ENCODE measurements around the gene STK11. TPM values are rescaled to one million over a fixed set of nuclear protein-coding genes. Genes with fewer than 3 reads are reported as not detected.

The STK11 gene
- total RNA-seq, 4 donors from 2014 or later = 22.8 to 71.8 (median 31.9) TPM

- TF ChIP-seq CTCF (IDR thresholded peaks at IDR 0.05; ENCODE audit: low read depth) = no peak
Observed at GRCh38 chr19:1182068-1182467, 23.5 kb upstream of the STK11 start.

- no peak for TF ChIP-seq CTCF (IDR thresholded peaks at IDR 0.05; ENCODE audit: low read depth)
Observed at GRCh38 chr19:1182727-1183126, 22.9 kb upstream of the STK11 start.

GRCh38 chr19:1183543-1184172, 21.9 kb upstream of the STK11 start:
- TF ChIP-seq CTCF (IDR thresholded peaks at IDR 0.05; ENCODE audit: low read depth) = no peak

- no peak for TF ChIP-seq CTCF (IDR thresholded peaks at IDR 0.05; ENCODE audit: low read depth)
Observed at GRCh38 chr19:1189419-1189818, 16.2 kb upstream of the STK11 start.

GRCh38 chr19:1199531-1199930, 6.0 kb upstream of the STK11 start:
- no peak for TF ChIP-seq CTCF (IDR thresholded peaks at IDR 0.05; ENCODE audit: low read depth)

GRCh38 chr19:1206150-1206863, 729 bp downstream of the STK11 start:
- no peak for TF ChIP-seq CTCF (IDR thresholded peaks at IDR 0.05; ENCODE audit: low read depth)

- TF ChIP-seq CTCF (IDR thresholded peaks at IDR 0.05; ENCODE audit: low read depth) = no peak
Observed at GRCh38 chr19:1206864-1207450, 1.4 kb downstream of the STK11 start.

Data from subcutaneous adipose tissue (tissue), 4 donors.